ENCODE data around the gene CBX1. TPM values are rescaled to one million over a fixed set of nuclear protein-coding genes. Genes with fewer than 3 reads are reported as not detected.

CBX1 gene
- total and polyA plus RNA-seq, 2 of the 13 experiments (the other 11 are each of a cell fraction or from before 2014, with no cell fraction given), result 17.8 to 108 TPM

GRCh38 chr17:48100591-48101011, 677 bp downstream of the CBX1 start (continued):
- TF ChIP-seq, protein P1, sequence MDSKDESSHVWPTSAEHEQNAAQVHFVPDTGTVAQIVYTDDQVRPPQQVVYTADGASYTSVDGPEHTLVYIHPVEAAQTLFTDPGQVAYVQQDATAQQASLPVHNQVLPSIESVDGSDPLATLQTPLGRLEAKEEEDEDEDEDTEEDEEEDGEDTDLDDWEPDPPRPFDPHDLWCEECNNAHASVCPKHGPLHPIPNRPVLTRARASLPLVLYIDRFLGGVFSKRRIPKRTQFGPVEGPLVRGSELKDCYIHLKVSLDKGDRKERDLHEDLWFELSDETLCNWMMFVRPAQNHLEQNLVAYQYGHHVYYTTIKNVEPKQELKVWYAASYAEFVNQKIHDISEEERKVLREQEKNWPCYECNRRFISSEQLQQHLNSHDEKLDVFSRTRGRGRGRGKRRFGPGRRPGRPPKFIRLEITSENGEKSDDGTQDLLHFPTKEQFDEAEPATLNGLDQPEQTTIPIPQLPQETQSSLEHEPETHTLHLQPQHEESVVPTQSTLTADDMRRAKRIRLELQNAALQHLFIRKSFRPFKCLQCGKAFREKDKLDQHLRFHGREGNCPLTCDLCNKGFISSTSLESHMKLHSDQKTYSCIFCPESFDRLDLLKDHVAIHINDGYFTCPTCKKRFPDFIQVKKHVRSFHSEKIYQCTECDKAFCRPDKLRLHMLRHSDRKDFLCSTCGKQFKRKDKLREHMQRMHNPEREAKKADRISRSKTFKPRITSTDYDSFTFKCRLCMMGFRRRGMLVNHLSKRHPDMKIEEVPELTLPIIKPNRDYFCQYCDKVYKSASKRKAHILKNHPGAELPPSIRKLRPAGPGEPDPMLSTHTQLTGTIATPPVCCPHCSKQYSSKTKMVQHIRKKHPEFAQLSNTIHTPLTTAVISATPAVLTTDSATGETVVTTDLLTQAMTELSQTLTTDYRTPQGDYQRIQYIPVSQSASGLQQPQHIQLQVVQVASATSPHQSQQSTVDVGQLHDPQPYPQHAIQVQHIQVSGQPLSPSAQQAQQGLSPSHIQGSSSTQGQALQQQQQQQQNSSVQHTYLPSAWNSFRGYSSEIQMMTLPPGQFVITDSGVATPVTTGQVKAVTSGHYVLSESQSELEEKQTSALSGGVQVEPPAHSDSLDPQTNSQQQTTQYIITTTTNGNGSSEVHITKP (CRISPR knock-in tag; IDR thresholded peaks at IDR 0.05; ENCODE audit: low read depth), result no peak
- no peak for TF ChIP-seq ZFY (CRISPR knock-in tag; IDR thresholded peaks at IDR 0.05)
- TF ChIP-seq, protein P2, sequence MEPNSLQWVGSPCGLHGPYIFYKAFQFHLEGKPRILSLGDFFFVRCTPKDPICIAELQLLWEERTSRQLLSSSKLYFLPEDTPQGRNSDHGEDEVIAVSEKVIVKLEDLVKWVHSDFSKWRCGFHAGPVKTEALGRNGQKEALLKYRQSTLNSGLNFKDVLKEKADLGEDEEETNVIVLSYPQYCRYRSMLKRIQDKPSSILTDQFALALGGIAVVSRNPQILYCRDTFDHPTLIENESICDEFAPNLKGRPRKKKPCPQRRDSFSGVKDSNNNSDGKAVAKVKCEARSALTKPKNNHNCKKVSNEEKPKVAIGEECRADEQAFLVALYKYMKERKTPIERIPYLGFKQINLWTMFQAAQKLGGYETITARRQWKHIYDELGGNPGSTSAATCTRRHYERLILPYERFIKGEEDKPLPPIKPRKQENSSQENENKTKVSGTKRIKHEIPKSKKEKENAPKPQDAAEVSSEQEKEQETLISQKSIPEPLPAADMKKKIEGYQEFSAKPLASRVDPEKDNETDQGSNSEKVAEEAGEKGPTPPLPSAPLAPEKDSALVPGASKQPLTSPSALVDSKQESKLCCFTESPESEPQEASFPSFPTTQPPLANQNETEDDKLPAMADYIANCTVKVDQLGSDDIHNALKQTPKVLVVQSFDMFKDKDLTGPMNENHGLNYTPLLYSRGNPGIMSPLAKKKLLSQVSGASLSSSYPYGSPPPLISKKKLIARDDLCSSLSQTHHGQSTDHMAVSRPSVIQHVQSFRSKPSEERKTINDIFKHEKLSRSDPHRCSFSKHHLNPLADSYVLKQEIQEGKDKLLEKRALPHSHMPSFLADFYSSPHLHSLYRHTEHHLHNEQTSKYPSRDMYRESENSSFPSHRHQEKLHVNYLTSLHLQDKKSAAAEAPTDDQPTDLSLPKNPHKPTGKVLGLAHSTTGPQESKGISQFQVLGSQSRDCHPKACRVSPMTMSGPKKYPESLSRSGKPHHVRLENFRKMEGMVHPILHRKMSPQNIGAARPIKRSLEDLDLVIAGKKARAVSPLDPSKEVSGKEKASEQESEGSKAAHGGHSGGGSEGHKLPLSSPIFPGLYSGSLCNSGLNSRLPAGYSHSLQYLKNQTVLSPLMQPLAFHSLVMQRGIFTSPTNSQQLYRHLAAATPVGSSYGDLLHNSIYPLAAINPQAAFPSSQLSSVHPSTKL (CRISPR knock-in tag; IDR thresholded peaks at IDR 0.05), result 0 out of 2 replicates have a peak, but pooled peaks have one; percentile 6
- TF ChIP-seq BATF2 (CRISPR knock-in tag; IDR thresholded peaks at IDR 0.05), result no peak
- no peak for TF ChIP-seq KAT8 (CRISPR knock-in tag; IDR thresholded peaks at IDR 0.05)
- TF ChIP-seq MYNN (CRISPR knock-in tag; IDR thresholded peaks at IDR 0.05; ENCODE audit: low read depth), result no peak
- peak; percentile 53; the same call in 1 of the 2 replicates for TF ChIP-seq ZNF512 (CRISPR knock-in tag; IDR thresholded peaks at IDR 0.05)
- TF ChIP-seq SP4 (CRISPR knock-in tag; IDR thresholded peaks at IDR 0.05), result 0 out of 2 replicates have a peak, but pooled peaks have one; percentile 13
- no peak for TF ChIP-seq ATF1 (CRISPR knock-in tag; IDR thresholded peaks at IDR 0.05)
- TF ChIP-seq DPF2 (CRISPR knock-in tag; IDR thresholded peaks at IDR 0.05; ENCODE audit: borderline replicate concordance, low read depth), result no peak
- TF ChIP-seq, protein P3, sequence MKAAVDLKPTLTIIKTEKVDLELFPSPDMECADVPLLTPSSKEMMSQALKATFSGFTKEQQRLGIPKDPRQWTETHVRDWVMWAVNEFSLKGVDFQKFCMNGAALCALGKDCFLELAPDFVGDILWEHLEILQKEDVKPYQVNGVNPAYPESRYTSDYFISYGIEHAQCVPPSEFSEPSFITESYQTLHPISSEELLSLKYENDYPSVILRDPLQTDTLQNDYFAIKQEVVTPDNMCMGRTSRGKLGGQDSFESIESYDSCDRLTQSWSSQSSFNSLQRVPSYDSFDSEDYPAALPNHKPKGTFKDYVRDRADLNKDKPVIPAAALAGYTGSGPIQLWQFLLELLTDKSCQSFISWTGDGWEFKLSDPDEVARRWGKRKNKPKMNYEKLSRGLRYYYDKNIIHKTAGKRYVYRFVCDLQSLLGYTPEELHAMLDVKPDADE (CRISPR knock-in tag; IDR thresholded peaks at IDR 0.05), result no peak
- no peak for TF ChIP-seq ZBTB25 (CRISPR knock-in tag; IDR thresholded peaks at IDR 0.05)
- TF ChIP-seq EP300 (IDR thresholded peaks at IDR 0.05; ENCODE audit: low read depth in 2 of 2, low read length in 2 of 2), result no peak
- TF ChIP-seq EP300 (CRISPR knock-in tag; IDR thresholded peaks at IDR 0.05; ENCODE audit: borderline replicate concordance), result no peak
- no peak for TF ChIP-seq ISX (CRISPR knock-in tag; conservative IDR thresholded peaks at IDR 0.05)
- 0 out of 2 replicates have a peak, but pooled peaks have one; percentile 81 for TF ChIP-seq HIVEP1 (CRISPR knock-in tag; IDR thresholded peaks at IDR 0.05)
- TF ChIP-seq SMARCE1 (IDR thresholded peaks at IDR 0.05; ENCODE audit: borderline replicate concordance), result no peak
- TF ChIP-seq ZNF644 (CRISPR knock-in tag; IDR thresholded peaks at IDR 0.05; ENCODE audit: low read depth), result no peak
